ENCODE results near the gene CHN1.

Gene CHN1

GRCh38 chr2:174969091-174969734 is 36.0 kb downstream of the CHN1 start:
- DNase-seq (ENCODE audit: low read depth, low spot score), result no peak
- ChIA-PET POLR2A (no interaction called here), CTCF (interaction anchor here (1.0 to 5.3 kb wide), 3 partner anchors 16 to 197 kb away, joined by 3 to 35 read pairs (median 15); no protein-coding TSS in a partner anchor)
- no peak overlapping the region for H3K4me3 ChIP-seq (ENCODE audit: low read depth, low read length)
- TF ChIP-seq CTCF (IDR thresholded peaks at IDR 0.05; ENCODE audit: insufficient read depth, low read length, missing control alignments), result no peak

- no peak for DNase-seq (ENCODE audit: low read depth, low spot score)
- TF ChIP-seq CTCF (IDR thresholded peaks at IDR 0.05; ENCODE audit: insufficient read depth, low read length, missing control alignments), result no peak
- POLR2A ChIA-PET, result no interaction called here
- no peak overlapping the region for H3K4me3 ChIP-seq (ENCODE audit: low read depth, low read length)
- CTCF ChIA-PET, result no interaction called here
These were observed 37.4 kb downstream of the CHN1 start for GRCh38 chr2:174967691-174968260.

- H3K4me3 ChIP-seq (ENCODE audit: low read depth, low read length), result no peak overlapping the region
- DNase-seq (ENCODE audit: low read depth, low spot score), result no peak
- no peak for TF ChIP-seq CTCF (IDR thresholded peaks at IDR 0.05; ENCODE audit: insufficient read depth, low read length, missing control alignments)
- POLR2A ChIA-PET, result no interaction called here
- CTCF ChIA-PET, result interaction anchor here (1.2 to 1.4 kb wide), 2 partner anchors 18 to 196 kb away, joined by 3 read pairs; no protein-coding TSS in a partner anchor
These were observed 38.1 kb downstream of the CHN1 start for GRCh38 chr2:174967086-174967485.

GRCh38 chr2:174965992-174966744 is 39.0 kb downstream of the CHN1 start:
- ChIA-PET CTCF (interaction anchor here (1.2 to 1.4 kb wide), 2 partner anchors 19 to 195 kb away, joined by 3 read pairs; no protein-coding TSS in a partner anchor), POLR2A (interaction anchor here (0.5 kb wide), 1 partner anchor 178 kb away, joined by 3 read pairs; no protein-coding TSS in a partner anchor)
- no peak overlapping the region for H3K4me3 ChIP-seq (ENCODE audit: low read depth, low read length)
- no peak for TF ChIP-seq CTCF (IDR thresholded peaks at IDR 0.05; ENCODE audit: insufficient read depth, low read length, missing control alignments)
- DNase-seq (ENCODE audit: low read depth, low spot score), result no peak

- H3K4me3 ChIP-seq (ENCODE audit: low read depth, low read length), result no peak overlapping the region
- DNase-seq (ENCODE audit: low read depth, low spot score), result no peak
- POLR2A ChIA-PET, result no interaction called here
- CTCF ChIA-PET, result no interaction called here
- no peak for TF ChIP-seq CTCF (IDR thresholded peaks at IDR 0.05; ENCODE audit: insufficient read depth, low read length, missing control alignments)
These were observed 39.6 kb downstream of the CHN1 start for GRCh38 chr2:174965551-174965950.

GRCh38 chr2:174964404-174964803 is 40.8 kb downstream of the CHN1 start:
- CTCF ChIA-PET, result no interaction called here
- TF ChIP-seq CTCF (IDR thresholded peaks at IDR 0.05; ENCODE audit: insufficient read depth, low read length, missing control alignments), result no peak
- POLR2A ChIA-PET, result no interaction called here
- H3K4me3 ChIP-seq (ENCODE audit: low read depth, low read length), result no peak overlapping the region
- no peak for DNase-seq (ENCODE audit: low read depth, low spot score)
